T47D (cell line): ENCODE results near the gene IL4I1.

Experiments
- DNase-seq, 2 experiments: peaks; one replicate each; pipeline versions ENCODE4 v3.0.0 to v3.0.0-alpha.2; 2011 to 2012; ENCODE audit warnings: low read depth in 1 of 2, low spot score in 1 of 2
- JUND ChIP-seq: IDR thresholded peaks from 2 replicates; pipeline ENCODE4 v1.6.1; 2012; ENCODE audit warnings: low read depth
- in situ Hi-C: cut with HindIII; loops from 2 replicates; pipeline ENCODE4 v1.10.0; 2016; ENCODE audit warnings: low sequenced_read_pairs, low pct_unique_long_range_greater_than_20kb

The IL4I1 gene

DNA sequence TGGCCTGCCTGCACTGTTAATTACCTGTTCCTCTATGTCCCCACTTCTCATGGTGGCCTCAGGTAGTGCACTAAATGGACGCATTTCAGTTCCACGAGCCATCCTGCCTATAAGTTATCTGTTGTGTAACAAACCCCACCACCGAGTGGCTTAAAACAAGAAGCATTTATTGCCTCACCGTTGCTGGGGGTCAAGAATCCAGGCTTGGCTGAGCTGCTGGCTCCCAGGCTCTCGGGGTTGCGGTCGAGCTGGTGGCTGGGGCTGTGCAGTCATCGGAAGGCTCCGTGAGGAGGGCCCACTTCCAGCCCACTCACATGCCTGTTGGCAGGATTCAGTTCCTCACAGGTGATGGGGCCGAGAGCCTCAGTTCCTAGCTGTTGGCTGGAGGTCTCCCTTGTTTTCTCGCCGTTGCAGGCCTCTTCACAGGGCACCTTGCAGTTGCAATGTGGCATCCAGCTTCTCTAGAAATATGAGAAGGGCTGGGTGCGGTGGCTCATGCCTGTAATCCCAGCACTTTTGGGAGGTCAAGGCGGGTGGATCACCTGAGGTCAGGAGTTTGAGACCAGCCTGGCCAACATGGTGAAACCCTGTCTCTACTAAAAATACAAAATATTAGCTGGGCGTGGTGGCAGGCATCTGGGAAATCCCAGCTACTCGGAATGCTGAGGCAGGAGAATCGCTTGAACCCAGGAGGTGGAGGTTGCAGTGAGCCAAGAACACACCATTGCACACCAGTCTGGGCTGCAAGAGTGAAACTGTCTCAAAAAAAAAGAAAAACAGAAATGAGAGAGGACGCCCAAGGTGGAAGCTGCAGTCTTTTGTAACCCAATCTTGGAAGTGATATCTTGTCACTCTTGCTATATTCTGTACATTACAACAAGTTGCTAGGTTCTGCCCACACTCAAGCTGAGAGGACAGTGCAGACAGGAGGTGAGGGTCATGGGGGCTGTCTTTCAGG, 52.3 kb downstream of the IL4I1 start:
- TF ChIP-seq JUND, result no peak
- in situ Hi-C loops, result no loop called here
- no peak for DNase-seq

- no peak for TF ChIP-seq JUND
- no peak for DNase-seq
- in situ Hi-C loops, result no loop called here
These were observed 53.4 kb downstream of the IL4I1 start for GRCh38 chr19:49843265-49843664.

DNA sequence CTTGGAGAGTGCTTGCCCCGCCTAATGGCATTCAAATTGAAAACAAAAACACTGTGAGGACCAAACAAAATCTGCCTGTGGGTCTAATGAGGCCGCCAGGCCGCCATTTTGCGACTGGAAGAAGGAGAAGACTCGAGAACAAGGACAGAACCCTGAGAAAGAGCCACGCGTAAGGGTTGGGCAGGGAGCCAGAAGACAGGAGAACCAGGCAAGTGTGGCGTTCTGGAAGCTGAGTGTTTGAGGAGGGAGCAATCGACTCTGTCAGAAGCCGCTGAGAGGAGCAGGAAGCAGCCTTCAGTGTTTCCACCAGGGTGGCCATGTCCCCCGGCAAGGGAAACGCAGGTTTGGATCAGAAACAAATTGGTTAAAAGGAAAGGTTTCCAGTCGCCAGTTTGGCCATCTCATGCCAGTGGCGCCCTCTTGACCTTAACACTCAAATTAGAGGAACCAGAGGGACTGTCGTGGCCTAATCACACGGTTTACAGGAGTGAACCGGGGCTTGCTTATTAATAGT, 55.9 kb downstream of the IL4I1 start:
- TF ChIP-seq JUND, result no peak
- DNase-seq, result no peak
- in situ Hi-C loops, result no loop called here

DNA sequence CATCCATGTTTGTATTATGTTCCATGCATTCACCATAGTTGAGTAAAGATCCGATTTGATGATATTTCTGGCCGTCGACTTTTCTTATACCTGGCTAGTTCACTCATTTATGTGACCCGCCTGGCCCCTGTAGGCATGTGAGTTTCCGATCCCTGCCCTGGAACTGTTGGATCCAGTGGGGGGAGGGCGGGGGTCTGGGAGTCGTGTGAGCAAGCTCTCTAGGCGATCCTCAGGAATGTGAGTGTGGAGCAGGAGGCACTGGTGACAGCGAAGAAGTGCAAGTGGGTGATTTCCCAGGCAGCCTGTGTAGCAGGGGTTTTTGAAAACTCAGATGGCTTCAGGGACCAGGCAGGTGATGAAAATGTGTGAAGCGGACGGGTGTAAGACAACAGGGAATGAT, 56.4 kb downstream of the IL4I1 start:
- TF ChIP-seq JUND, result no peak
- in situ Hi-C loops, result no loop called here
- no peak for DNase-seq

DNA sequence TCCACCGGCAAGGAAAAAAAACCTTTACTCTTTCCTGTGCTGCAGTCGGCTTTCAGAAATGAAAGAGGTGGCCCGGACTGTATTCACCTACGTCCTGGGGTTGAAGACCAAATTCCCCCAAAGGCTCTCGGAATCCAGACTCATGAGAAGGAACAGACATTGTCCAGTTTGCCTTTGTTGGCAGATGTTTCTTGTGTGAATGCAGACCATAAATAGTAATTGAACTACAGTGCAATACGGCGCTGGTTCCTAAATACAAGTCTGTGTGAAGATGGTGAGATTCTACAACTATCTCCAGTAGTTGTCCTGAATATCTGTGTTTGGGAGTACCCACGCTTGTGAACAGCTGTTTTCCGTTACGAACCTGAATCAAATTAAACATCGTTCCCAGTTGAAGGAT, 57.0 kb downstream of the IL4I1 start:
- no peak for TF ChIP-seq JUND
- in situ Hi-C loops, result no loop called here
- DNase-seq, result no peak
